Colonic mucosa (tissue), 4 donors: ENCODE data around the gene KDF1. TPM values are rescaled to one million over a fixed set of nuclear protein-coding genes. Genes with fewer than 3 reads are reported as not detected.

Source experiments
- DNase-seq: peaks from one replicate; pipeline ENCODE4 v3.0.0-alpha.2; 2020
- H3K27ac ChIP-seq: fragments of 200-600 bp; one replicate; pipeline ENCODE4 v1.8.0; 2021
- H3K27me3 ChIP-seq: fragments of 200-600 bp; one replicate; pipeline ENCODE4 v1.8.0; 2021
- H3K36me3 ChIP-seq: fragments of 200-600 bp; one replicate; pipeline ENCODE4 v1.8.0; 2021
- H3K4me1 ChIP-seq: fragments of 200-600 bp; one replicate; pipeline ENCODE4 v1.8.0; 2021; ENCODE audit warnings: mild to moderate bottlenecking
- H3K4me3 ChIP-seq: fragments of 200-600 bp; one replicate; pipeline ENCODE4 v1.8.0; 2021
- H3K9ac ChIP-seq, 2 donors: one replicate each; pipeline ENCODE4 v1.7.0; 2013; ENCODE audit warnings: control low read depth in 2 of 2, low read depth in 2 of 2, low read length in 2 of 2
- H3K9me3 ChIP-seq: fragments of 200-600 bp; one replicate; pipeline ENCODE4 v1.8.0; 2021
- intact Hi-C: fragments of 100-400 bp; cut with DNase I; formaldehyde crosslinking; loops from one replicate; pipeline ENCODE4 v1.14.1; 2022
- total RNA-seq, 2 donors: library from RNA; stranded (reverse); fragmentation: NEBNext Ultra II Directional in 1 of 2; extraction: Animal tissue kit (Norgen Biotek cat#: 25700) in 1 of 2; gene quantifications; one replicate each; pipeline ENCODE4 v1.2.1, GENCODE V29; 2021
- TF ChIP-seq, protein P1 (sequence below): fragments of 200-600 bp; IDR thresholded peaks from one replicate; pipeline ENCODE4 v1.8.0; 2022; ENCODE audit warnings: antibody characterized with exemption, mild to moderate bottlenecking
- donor health status: healthy.
- donor health status: DM: no; HTN: no; CAD: no.
- donor health status: DM: no; HTN: no; CAD: no.

Gene KDF1
- total RNA-seq, 2 donors from 2014 or later, result 23.2 to 27.3 TPM

DNA sequence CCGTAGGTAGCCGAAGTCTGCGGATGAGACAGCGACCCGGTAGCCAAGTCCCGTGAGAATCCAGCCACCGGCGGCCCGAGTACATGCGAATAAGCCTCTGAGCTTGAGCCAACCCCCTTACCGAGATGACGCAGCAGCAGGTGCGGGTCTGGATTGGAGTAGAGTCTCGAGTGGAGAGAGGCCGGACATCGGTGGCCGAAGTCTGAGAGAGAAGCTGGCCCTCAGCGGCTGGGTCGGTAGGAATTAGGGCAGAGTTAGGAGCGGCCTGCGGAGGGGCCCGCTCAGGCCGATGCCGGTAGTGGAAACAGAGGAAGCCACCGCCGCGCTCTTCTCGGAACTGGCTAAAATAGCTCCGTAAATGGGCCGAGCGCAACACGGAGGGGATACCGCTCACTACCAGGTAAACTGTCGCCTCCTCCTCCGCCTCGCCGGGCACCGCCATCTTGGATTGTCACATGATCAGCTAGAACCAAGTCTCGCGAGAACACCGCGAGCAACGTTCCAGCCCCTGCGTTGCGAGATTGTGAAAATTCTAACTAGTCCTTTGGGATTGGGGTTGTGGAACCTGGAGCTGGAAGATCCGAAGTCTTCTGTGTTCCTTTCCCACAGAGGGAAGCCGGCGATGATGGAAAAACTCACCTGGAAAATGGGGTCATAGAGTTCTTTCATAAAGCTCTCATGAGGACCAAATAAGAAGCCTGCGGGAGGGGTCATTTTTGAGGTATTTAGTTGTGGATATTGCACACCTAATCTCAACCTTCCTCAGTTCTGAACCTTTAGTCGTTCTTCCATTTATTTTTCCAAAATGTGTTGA, 60.1 kb downstream of the KDF1 start, which contains the start of gene GPATCH3:
Gene GPATCH3 (minus strand): TSS at position 467 of the 814 bp plus-strand sequence. CDS start 25 bp downstream, at position 442.
- Histone ChIP-seq H3K27ac (peak within 1 kb of the TSS; percentile 82), H3K36me3 (peaks cover 5% of the 10 kb centered on the region), H3K4me1 (peaks cover 10% of the 10 kb centered on the region), H3K27me3 (no peaks in the 10 kb centered on the region), H3K9ac (peak within 1 kb of the TSS; percentile 85 to 94), H3K4me3 (peak within 1 kb of the TSS; percentile 97), H3K9me3 (no peaks in the 10 kb centered on the region)
- DNase-seq, result peak; percentile 94
- intact Hi-C loops, result no loop called here
- TF ChIP-seq, protein P1, sequence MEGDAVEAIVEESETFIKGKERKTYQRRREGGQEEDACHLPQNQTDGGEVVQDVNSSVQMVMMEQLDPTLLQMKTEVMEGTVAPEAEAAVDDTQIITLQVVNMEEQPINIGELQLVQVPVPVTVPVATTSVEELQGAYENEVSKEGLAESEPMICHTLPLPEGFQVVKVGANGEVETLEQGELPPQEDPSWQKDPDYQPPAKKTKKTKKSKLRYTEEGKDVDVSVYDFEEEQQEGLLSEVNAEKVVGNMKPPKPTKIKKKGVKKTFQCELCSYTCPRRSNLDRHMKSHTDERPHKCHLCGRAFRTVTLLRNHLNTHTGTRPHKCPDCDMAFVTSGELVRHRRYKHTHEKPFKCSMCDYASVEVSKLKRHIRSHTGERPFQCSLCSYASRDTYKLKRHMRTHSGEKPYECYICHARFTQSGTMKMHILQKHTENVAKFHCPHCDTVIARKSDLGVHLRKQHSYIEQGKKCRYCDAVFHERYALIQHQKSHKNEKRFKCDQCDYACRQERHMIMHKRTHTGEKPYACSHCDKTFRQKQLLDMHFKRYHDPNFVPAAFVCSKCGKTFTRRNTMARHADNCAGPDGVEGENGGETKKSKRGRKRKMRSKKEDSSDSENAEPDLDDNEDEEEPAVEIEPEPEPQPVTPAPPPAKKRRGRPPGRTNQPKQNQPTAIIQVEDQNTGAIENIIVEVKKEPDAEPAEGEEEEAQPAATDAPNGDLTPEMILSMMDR, result no peak

Other genes starting within 250 kb of the KDF1 start
- gene PIGV, start 172.5 kb downstream of the KDF1 start, total RNA-seq, result 10 to 100 TPM; 16.8 to 24.2 TPM
- 10 to 100 TPM; 14.1 to 16.8 TPM for gene ZDHHC18, start 133.8 kb downstream of the KDF1 start, total RNA-seq
- 100 to 1,000 TPM; 239 to 253 TPM for gene SFN, start 97.3 kb downstream of the KDF1 start, total RNA-seq
- 10 to 100 TPM; 32.4 to 36.2 TPM for gene GPN2, start 70.2 kb downstream of the KDF1 start, total RNA-seq
- 10 to 100 TPM; 13.9 to 14.4 TPM for gene GPATCH3, start 60.0 kb downstream of the KDF1 start, total RNA-seq
- 1 to 10 TPM in 1 of 2 donors, under 1 TPM in 1; 0.64 to 1.8 TPM for gene NR0B2, start 46.5 kb downstream of the KDF1 start, total RNA-seq
- 10 to 100 TPM; 37.9 to 92.5 TPM for gene NUDC, start 38.7 kb downstream of the KDF1 start, total RNA-seq
- gene TRNP1, start 33.2 kb upstream of the KDF1 start, total RNA-seq, result 1 to 10 TPM; 2.5 to 2.7 TPM
- gene TENT5B, start 52.4 kb upstream of the KDF1 start, total RNA-seq, result 1 to 10 TPM; 1.0 to 3.8 TPM
- 10 to 100 TPM; 63.6 to 99.6 TPM for gene SLC9A1, start 194.7 kb upstream of the KDF1 start, total RNA-seq